Measurements from ENCODE around the gene KDM4D.
"Not testable (repeated sequence)": the region's sequence is repeated elsewhere in the genome, so short reads cannot be mapped to it uniquely, and the experiment has no call there.

Gene KDM4D

GRCh38 chr11:95033051-95033450 lies 59.5 kb downstream of the KDM4D start:
- Histone ChIP-seq H3K9me2 (replicated peaks; ENCODE audit: low read depth, low read length) (no peaks in the 10 kb centered on the region), H3K4me1 (ENCODE audit: insufficient read depth, low read length, poor library complexity, severe bottlenecking) (no peaks in the 10 kb centered on the region), H3F3A (ENCODE audit: low read depth) (no peaks in the 10 kb centered on the region), H3K27me3 (ENCODE audit: insufficient read depth, low read length, poor library complexity, severe bottlenecking) (no peaks in the 10 kb centered on the region), H3K9ac (ENCODE audit: low read depth, low read length, poor library complexity, severe bottlenecking) (no peak overlapping the region), H3K79me2 (ENCODE audit: insufficient read depth, low read length) (no peaks in the 10 kb centered on the region), H3K4me3 (ENCODE audit: low read length, poor library complexity, severe bottlenecking) (no peak overlapping the region), H3K36me3 (ENCODE audit: insufficient read depth, low read length) (no peaks in the 10 kb centered on the region), H3K9me3 (ENCODE audit: insufficient read depth, low read depth, low read length) (no peaks in the 10 kb centered on the region), H2AFZ (ENCODE audit: low read length) (no peak overlapping the region), H4K20me1 (ENCODE audit: insufficient read depth, low read length, poor library complexity, severe bottlenecking) (no peaks in the 10 kb centered on the region), H3K4me2 (ENCODE audit: low read depth, low read length, poor library complexity, severe bottlenecking) (no peak overlapping the region)
- TF ChIP-seq EZH2phosphoT487 (IDR thresholded peaks at IDR 0.05; ENCODE audit: borderline replicate concordance) (no peak), CTCF (conservative IDR thresholded peaks at IDR 0.05; ENCODE audit: low read length) (no peak)

GRCh38 chr11:95035316-95035715 lies 61.8 kb downstream of the KDM4D start:
- Histone ChIP-seq H3K4me1 (ENCODE audit: insufficient read depth, low read length, poor library complexity, severe bottlenecking) (no peaks in the 10 kb centered on the region), H3K36me3 (ENCODE audit: insufficient read depth, low read length) (no peaks in the 10 kb centered on the region), H3K79me2 (ENCODE audit: insufficient read depth, low read length) (no peaks in the 10 kb centered on the region), H2AFZ (ENCODE audit: low read length) (no peak overlapping the region), H3K27me3 (ENCODE audit: insufficient read depth, low read length, poor library complexity, severe bottlenecking) (no peaks in the 10 kb centered on the region), H3K9me3 (ENCODE audit: insufficient read depth, low read depth, low read length) (no peaks in the 10 kb centered on the region), H3K4me2 (ENCODE audit: low read depth, low read length, poor library complexity, severe bottlenecking) (no peak overlapping the region), H4K20me1 (ENCODE audit: insufficient read depth, low read length, poor library complexity, severe bottlenecking) (no peaks in the 10 kb centered on the region), H3K9me2 (replicated peaks; ENCODE audit: low read depth, low read length) (no peaks in the 10 kb centered on the region), H3K9ac (ENCODE audit: low read depth, low read length, poor library complexity, severe bottlenecking) (no peak overlapping the region), H3F3A (ENCODE audit: low read depth) (no peaks in the 10 kb centered on the region), H3K4me3 (ENCODE audit: low read length, poor library complexity, severe bottlenecking) (no peak overlapping the region)
- TF ChIP-seq EZH2phosphoT487 (IDR thresholded peaks at IDR 0.05; ENCODE audit: borderline replicate concordance) (no peak), CTCF (conservative IDR thresholded peaks at IDR 0.05; ENCODE audit: low read length) (no peak)

- H3K4me2 ChIP-seq (ENCODE audit: low read depth, low read length, poor library complexity, severe bottlenecking); H3F3A ChIP-seq (ENCODE audit: low read depth); H3K79me2 ChIP-seq (ENCODE audit: insufficient read depth, low read length); H3K9me3 ChIP-seq (ENCODE audit: insufficient read depth, low read depth, low read length); H3K4me1 ChIP-seq (ENCODE audit: insufficient read depth, low read length, poor library complexity, severe bottlenecking); H4K20me1 ChIP-seq (ENCODE audit: insufficient read depth, low read length, poor library complexity, severe bottlenecking); H3K9ac ChIP-seq (ENCODE audit: low read depth, low read length, poor library complexity, severe bottlenecking); H3K27me3 ChIP-seq (ENCODE audit: insufficient read depth, low read length, poor library complexity, severe bottlenecking); H2AFZ ChIP-seq (ENCODE audit: low read length); H3K36me3 ChIP-seq (ENCODE audit: insufficient read depth, low read length); H3K4me3 ChIP-seq (ENCODE audit: low read length, poor library complexity, severe bottlenecking); H3K9me2 ChIP-seq (replicated peaks; ENCODE audit: low read depth, low read length): not testable (repeated sequence)
Measured at GRCh38 chr11:95037356-95038035, 64.0 kb downstream of the KDM4D start.

GRCh38 chr11:95042239-95042638 lies 68.7 kb downstream of the KDM4D start:
- no peak overlapping the region for H3K4me3 ChIP-seq (ENCODE audit: low read length, poor library complexity, severe bottlenecking)
- TF ChIP-seq CTCF (conservative IDR thresholded peaks at IDR 0.05; ENCODE audit: low read length): no peak
- no peak for TF ChIP-seq EZH2phosphoT487 (IDR thresholded peaks at IDR 0.05; ENCODE audit: borderline replicate concordance)
- H3K4me2 ChIP-seq (ENCODE audit: low read depth, low read length, poor library complexity, severe bottlenecking): no peak overlapping the region
- no peaks in the 10 kb centered on the region for H3F3A ChIP-seq (ENCODE audit: low read depth)
- no peaks in the 10 kb centered on the region for H3K79me2 ChIP-seq (ENCODE audit: insufficient read depth, low read length)
- no peaks in the 10 kb centered on the region for H3K4me1 ChIP-seq (ENCODE audit: insufficient read depth, low read length, poor library complexity, severe bottlenecking)
- H3K9ac ChIP-seq (ENCODE audit: low read depth, low read length, poor library complexity, severe bottlenecking): no peak overlapping the region
- H2AFZ ChIP-seq (ENCODE audit: low read length): no peak overlapping the region
- H3K9me3 ChIP-seq (ENCODE audit: insufficient read depth, low read depth, low read length): no peaks in the 10 kb centered on the region
- no peaks in the 10 kb centered on the region for H3K27me3 ChIP-seq (ENCODE audit: insufficient read depth, low read length, poor library complexity, severe bottlenecking)
- H3K9me2 ChIP-seq (replicated peaks; ENCODE audit: low read depth, low read length): no peaks in the 10 kb centered on the region
- no peaks in the 10 kb centered on the region for H3K36me3 ChIP-seq (ENCODE audit: insufficient read depth, low read length)
- no peaks in the 10 kb centered on the region for H4K20me1 ChIP-seq (ENCODE audit: insufficient read depth, low read length, poor library complexity, severe bottlenecking)

All from Loucy (cell line).